Endothelial cell of umbilical vein (primary cell): ENCODE results near the gene ATXN7L1.

Experiments
- CTCF ChIP-seq, 2 donors: IDR thresholded peaks; 1 replicate in 1 of 2; 2 replicates in 1 of 2; pipeline ENCODE4 v1.5.1; 2011; ENCODE audit warnings: low read length in 2 of 2, mild to moderate bottlenecking in 2 of 2, moderate library complexity in 2 of 2, control low read depth in 1 of 2, inconsistent platforms in 1 of 2, low read depth in 1 of 2; ENCODE audit not compliant: insufficient read depth in 1 of 2; ENCODE audit errors: extremely low read depth in 1 of 2
- MYC ChIP-seq: IDR thresholded peaks from one replicate; pipeline ENCODE4 v1.6.1; 2011; ENCODE audit warnings: mild to moderate bottlenecking, low read depth, low read length
- POLR2A ChIP-seq: IDR thresholded peaks from 2 replicates; pipeline ENCODE4 v1.6.1; 2012; ENCODE audit warnings: low read depth, mild to moderate bottlenecking, control low read depth, low read length
- POLR2AphosphoS5 ChIP-seq: IDR thresholded peaks from 2 replicates; pipeline ENCODE4 v1.6.1; 2012; ENCODE audit warnings: low read depth, mild to moderate bottlenecking, control low read depth, low read length, moderate library complexity; ENCODE audit not compliant: insufficient read depth

DNA sequence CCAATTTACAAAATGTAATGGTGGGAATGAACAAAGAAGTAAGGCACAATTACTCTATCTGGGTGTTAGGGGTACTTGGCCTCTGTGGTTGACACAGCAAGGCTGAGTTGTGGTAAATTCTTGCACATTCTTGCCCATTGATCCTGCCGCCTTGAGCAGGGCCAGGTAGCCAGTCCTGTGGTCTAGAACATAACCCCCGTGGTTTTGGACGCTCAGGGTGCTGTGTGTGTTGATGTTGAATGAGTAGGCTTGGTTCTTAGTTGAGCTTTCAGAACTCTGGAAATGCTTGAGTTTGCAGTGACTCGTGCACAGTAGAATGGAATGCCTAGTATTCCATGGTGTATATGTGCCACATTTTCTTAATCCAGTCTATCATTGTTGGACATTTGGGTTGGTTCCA is 44.4 kb upstream of the ATXN7L1 start:
- TF ChIP-seq CTCF (IDR thresholded peaks at IDR 0.05; ENCODE audit: extremely low read depth in 1 of 2, insufficient read depth in 1 of 2, low read depth in 1 of 2, low read length in 2 of 2) (no peak), POLR2A (no peak), POLR2AphosphoS5 (no peak), MYC (no peak)
